Glomerular endothelial cell (primary cell): ENCODE measurements around the gene ARMC12. TPM values are rescaled to one million over a fixed set of nuclear protein-coding genes. Genes with fewer than 3 reads are reported as not detected.

ENCODE experiments used
- total RNA-seq: library from RNA; depleted of rRNA; stranded (reverse); fragments of >200 nt; gene quantifications from 2 replicates; pipeline ENCODE4 v1.2.3, GENCODE V29; 2015

The ARMC12 gene
- total RNA-seq, 1 donor from 2014 or later, result not detected

Other genes with a start within 250 kb of the ARMC12 start
- gene TEAD3, start 240.0 kb upstream of the ARMC12 start, total RNA-seq, result 1.8 and 4.8 TPM in 2 replicates
- gene TULP1, start 224.1 kb upstream of the ARMC12 start, total RNA-seq, result not detected in 2 replicates
- 22.5 and 22.9 TPM in 2 replicates for gene FKBP5, start 48.1 kb upstream of the ARMC12 start, total RNA-seq
- gene CLPSL2, start 39.6 kb downstream of the ARMC12 start, total RNA-seq, result not detected in 2 replicates
- gene CLPSL1, start 44.0 kb downstream of the ARMC12 start, total RNA-seq, result not detected in 2 replicates
- gene CLPS, start 60.3 kb downstream of the ARMC12 start, total RNA-seq, result not detected in 2 replicates
- gene LHFPL5, start 68.3 kb downstream of the ARMC12 start, total RNA-seq, result not detected in 2 replicates
- 61.3 and 64.0 TPM in 2 replicates for gene SRPK1, start 184.1 kb downstream of the ARMC12 start, total RNA-seq